ENCODE results near the gene SETDB2.

Gene SETDB2

DNA sequence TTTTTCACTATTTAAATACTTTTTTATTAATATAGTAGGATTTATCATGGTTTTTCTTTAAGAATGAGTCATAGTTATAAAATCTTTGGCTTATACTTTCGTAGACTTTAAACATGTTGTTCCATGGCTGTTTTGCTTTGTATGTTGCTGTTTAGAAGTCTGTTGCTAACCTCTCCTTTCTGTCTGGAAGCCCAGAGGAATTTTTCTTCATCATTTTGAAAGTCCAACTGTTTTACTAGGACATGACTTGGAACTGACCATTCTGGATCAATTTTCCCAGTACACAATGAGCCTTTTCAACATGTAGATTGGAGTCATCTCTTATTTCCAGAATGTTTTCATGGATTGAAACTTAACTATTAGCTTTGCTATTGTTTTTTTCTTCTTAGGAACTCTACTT lies 8.1 kb upstream of the SETDB2 start:
- no peak for DNase-seq (ENCODE audit: low read depth)

DNA sequence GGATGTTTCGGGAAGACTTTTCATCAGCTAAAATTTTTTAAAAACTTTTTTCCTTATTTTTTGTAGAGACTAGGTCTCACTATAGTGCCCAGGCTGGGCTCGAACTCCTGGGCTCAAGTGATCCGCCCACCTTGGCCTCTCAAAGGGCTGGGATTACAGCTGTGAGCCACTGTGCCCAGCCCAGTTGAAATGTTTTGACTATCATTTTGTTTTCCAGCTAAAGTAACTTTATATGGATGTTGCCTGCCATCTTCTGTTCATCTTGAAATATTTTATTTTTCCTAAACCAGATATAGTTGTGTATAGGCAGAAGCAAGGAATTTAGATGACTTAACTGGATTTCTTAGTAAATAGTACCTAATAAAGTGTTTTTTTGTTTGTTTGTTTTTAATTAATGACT lies 7.2 kb upstream of the SETDB2 start:
- no peak for DNase-seq (ENCODE audit: low read depth)

- DNase-seq (ENCODE audit: low read depth), result no peak
These were observed 6.4 kb upstream of the SETDB2 start for GRCh38 chr13:49437705-49438104.

DNA sequence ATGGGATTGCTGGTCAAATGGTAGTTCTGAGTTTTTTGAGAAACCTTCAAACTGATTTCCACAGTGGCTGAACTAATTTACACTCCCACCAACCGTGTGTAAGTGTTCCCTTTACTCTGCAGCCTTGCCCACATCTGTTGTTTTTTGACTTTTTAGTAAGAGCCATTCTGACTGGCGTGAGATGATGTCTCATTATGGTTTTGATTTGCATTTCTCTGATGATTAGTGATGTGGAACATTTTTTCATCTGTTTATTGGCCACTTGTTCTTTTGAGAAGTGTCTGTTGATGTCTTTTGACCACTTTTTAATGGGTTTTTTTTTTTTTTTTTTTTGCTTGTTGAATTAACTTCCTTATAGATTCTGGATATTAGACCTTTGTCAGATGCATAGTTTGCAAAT lies 4.5 kb upstream of the SETDB2 start:
- DNase-seq (ENCODE audit: low read depth), result no peak

- DNase-seq (ENCODE audit: low read depth), result no peak
These were observed 2.8 kb upstream of the SETDB2 start for GRCh38 chr13:49441312-49441711.

DNA sequence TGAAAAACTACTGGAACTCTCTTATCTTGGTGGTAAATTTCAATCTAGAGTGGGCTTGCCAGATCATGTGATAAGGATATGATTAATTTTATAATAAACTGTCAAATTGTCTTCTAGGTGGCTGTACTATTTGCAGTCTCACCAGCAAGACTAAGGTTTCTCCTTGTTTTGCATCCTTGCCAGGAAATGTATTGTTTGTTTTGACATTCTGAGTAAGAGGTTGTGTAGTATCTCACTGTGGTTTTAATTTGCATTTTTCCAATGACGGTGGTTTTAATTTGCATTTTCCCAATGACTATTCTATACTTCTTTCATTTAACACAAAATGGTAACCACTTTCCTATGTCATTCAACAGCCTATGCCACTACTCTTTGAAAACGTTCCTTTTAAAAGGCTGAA lies 2.2 kb upstream of the SETDB2 start:
- no peak for DNase-seq (ENCODE audit: low read depth)

- DNase-seq (ENCODE audit: low read depth), result peak; percentile 1
These were observed 744 bp upstream of the SETDB2 start for GRCh38 chr13:49443357-49443703.

DNA sequence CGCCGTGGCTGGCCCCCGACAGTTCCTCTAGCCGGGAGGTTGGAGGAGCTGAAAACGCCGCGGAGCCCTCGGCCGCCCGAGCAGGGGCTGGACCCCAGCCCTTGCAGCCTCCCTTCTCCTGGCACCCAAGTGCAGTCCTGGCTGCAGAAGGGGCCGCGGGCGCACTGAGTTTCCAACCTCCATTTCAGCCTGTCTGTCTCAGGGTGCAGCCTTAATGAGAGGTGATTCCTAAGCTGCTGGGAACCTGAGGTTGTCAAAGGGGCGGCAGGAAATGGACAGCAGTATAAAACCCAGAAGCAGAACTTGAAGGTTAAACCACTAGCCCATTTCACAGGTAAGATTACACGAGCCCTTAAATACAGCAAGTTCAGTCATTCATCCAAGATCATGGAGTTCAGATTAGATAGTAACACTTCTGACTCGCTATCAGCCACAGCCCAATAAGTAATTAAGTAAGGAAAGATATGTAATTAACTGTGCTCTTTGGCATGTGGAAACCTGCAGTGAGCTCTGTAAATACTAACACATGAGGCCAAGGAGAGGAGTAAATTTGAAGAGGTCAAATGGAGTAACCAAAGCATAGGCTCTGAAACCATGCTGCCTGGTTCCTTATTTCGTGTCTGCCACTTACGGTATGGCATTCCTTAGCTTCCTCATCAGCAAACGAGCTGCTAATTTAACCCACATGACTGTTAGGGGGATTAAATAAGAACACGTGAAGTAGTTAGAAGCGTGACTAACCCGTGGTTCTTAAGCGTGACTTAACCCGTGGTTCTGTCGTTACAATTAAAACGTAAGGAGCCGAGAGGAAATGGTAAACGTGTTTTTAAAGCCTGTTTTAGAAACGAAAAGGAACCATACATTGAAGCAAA lies 686 bp downstream of the SETDB2 start:
- DNase-seq (ENCODE audit: low read depth), result peak; percentile 32

GRCh38 chr13:49446473-49446872 lies 2.4 kb downstream of the SETDB2 start:
- no peak for DNase-seq (ENCODE audit: low read depth)

DNA sequence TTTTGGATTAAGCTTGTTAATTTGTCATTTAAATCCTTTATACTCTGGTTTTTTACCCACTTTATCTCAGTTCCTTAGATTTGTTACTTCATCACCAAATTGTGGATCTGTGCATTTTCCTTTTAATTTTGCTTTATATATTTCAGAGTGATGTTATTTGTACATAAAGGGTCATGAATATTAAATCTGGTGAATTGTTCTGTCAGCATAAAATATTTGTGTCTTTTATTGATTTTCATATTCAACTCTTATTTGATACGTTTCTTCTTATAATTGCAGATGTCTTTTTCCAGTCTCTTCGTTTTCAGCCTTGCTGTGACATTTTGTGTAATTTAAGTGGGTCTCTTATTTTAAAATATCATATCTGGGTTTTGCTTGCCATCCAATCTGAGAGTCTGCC lies 4.7 kb downstream of the SETDB2 start:
- no peak for DNase-seq (ENCODE audit: low read depth)

- DNase-seq (ENCODE audit: low read depth), result no peak
These were observed 6.2 kb downstream of the SETDB2 start for GRCh38 chr13:49450105-49450819.

DNA sequence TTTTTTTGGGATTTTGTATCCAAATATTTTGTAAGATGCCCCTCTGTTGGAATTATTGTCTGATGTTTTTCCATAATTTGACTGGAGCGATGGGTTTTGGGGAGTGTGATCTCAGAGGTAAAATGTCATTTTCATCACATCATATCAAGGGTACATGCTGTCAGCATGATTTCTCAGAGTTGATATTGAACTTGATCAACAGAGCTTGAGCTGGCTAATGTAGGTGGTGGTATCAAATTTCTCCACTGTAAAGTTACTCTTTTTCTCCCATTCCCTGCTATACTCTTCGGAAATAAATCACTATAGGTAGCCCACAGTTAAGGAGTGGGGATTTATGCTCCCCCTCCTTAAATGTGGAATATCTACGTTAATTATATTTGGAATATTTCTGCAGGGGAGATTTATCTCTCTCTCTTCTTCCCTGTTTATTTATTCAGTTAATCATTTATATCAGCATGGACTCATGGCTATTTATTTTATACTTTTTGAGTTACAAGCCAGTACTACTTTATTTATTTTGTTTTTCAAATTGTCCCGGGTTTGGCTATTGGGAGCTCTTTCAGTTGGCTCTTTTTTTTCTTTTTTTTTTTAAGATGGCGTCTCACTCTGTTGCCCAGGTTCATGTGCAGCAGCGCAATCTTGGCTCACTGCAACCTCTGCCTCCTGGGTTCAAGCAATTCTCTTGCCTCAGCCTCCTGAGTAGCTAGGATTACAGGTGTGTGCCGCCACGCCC lies 8.8 kb downstream of the SETDB2 start:
- no peak for DNase-seq (ENCODE audit: low read depth)

DNA sequence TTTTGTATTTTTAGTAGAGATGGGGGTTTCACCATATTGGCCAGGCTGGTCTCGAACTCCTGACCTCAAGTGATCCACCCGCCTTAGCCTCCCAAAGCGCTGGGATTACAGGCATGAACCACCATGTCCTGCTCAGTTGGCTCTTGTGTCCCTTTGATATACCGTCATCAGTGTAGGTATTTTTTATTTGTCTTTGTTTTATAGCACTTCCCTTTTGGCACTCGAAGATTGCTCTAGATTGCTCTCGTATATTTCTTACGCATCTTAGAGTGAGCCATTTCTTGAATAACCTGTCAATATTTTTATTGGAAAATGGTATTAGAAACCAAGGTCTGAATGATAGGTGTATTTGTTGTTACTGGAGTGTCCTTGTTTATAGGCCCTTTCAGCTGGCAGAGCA lies 9.4 kb downstream of the SETDB2 start:
- DNase-seq (ENCODE audit: low read depth), result no peak

- DNase-seq (ENCODE audit: low read depth), result no peak
These were observed 10.4 kb downstream of the SETDB2 start for GRCh38 chr13:49454388-49455006.

GRCh38 chr13:49455007-49455398 lies 10.9 kb downstream of the SETDB2 start:
- DNase-seq (ENCODE audit: low read depth), result no peak

DNA sequence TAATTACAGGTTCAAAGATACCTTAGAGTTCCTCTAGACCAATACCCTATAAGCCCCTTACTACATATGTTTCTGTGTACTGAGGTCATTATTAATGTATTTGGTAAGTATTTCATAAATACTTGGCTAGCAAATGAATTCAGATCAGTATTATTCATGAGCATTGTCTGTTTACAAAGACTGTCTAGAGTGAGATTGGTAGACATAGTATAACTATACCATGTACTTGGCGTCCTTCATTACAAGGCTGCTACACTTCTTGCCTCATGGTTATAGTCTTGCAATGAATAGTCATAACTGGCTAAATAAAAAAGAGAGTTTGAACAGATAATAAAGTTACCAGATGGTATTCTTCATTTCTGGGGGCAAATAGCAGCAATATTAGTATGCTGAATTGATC lies 12.1 kb downstream of the SETDB2 start:
- DNase-seq (ENCODE audit: low read depth), result no peak

DNA sequence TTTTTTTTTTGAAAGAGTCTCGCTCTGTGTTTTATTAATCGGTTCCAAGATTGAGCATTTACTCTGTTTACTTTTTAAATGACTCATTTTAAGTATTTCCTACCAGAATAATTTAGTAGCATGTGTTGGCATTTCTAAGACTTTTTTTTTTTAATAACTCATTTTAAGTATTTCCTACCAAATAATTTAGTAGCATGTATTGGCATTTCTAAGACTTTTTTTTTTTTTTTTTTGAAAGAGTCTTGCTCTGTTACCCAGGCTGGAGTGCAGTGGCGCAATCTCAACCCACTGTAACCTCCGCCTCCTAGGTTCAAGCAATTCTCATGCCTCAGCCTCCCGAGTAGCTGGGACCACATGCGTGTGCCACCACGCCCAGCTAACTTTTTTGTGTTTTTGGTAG lies 13.1 kb downstream of the SETDB2 start:
- DNase-seq (ENCODE audit: low read depth), result no peak

GRCh38 chr13:49459580-49459979 lies 15.5 kb downstream of the SETDB2 start:
- DNase-seq (ENCODE audit: low read depth), result no peak

GRCh38 chr13:49464085-49464484 lies 20.0 kb downstream of the SETDB2 start:
- no peak for DNase-seq (ENCODE audit: low read depth)

DNA sequence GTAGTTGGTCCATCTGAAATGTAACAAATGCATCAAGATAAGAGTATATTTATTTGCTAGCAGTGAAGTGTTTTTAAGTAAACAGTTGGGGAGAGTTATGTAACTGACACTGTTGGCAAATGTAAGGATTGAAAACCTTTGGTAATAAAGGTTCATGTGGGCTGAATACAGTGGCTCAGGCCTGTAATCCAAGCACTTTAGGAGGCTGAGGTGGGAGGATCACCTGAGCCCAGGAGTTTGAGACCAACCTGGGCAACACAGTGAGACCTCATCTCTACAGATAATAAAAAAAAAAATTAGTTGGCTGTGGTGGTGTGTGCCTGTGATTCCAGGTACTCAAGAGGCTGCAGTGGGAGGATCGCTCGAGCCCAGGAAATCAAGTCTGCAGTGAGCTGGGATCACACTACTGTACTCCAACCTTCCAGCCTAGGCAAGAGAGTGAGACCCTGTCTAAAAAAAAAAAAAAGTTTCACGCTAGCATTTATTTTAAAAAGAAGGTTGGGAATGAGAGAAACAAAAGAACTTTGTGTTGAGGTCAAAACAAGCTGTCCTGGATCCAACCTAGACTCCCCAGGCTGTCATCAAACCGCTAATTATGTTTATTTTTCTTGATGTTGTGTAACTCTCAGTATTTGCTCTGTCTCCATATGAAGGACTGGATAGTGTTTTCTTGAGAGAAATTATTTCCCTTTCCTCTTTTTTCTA lies 20.7 kb downstream of the SETDB2 start:
- no peak for DNase-seq (ENCODE audit: low read depth)

GRCh38 chr13:49466292-49466838 lies 22.3 kb downstream of the SETDB2 start:
- DNase-seq (ENCODE audit: low read depth), result no peak

DNA sequence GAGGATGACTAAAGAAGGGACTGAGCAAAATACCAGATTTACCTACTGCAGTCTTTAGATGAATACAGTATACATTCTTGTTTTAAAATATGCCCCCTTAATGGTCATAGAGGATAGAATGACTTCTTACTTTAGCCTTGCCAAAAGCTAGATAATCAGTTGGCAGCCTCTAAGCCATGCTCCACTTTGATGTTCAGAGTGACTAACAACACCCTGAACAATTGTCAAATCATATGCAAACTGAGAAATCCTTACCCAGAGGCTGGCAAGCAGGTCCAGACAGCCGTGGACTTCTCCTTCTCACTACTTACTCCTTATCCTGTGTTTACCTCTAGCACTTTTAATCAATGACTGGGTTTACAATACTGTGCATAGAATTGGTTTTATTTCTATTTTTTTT lies 28.1 kb downstream of the SETDB2 start:
- no peak for DNase-seq (ENCODE audit: low read depth)
